GM19397 (cell line): ENCODE results near the gene ZCCHC7.

Source experiments
- ATAC-seq: cut with Tn5 transposase; IDR thresholded peaks from one replicate; pipeline ENCODE4 v1.9.1; 2021; ENCODE audit warnings: mild to moderate bottlenecking, moderate library complexity; ENCODE audit not compliant: unreplicated experiment

The ZCCHC7 gene

GRCh38 chr9:37364751-37365360, 244.5 kb downstream of the ZCCHC7 start:
- ATAC-seq, result no peak

- ATAC-seq, result peak; percentile 38
Observed at GRCh38 chr9:37369671-37370070, 249.3 kb downstream of the ZCCHC7 start.

- no peak for ATAC-seq
Observed at GRCh38 chr9:37370282-37370681, 249.9 kb downstream of the ZCCHC7 start.

- ATAC-seq, result peak; percentile 60
Observed at GRCh38 chr9:37370968-37371563, 250.7 kb downstream of the ZCCHC7 start.

GRCh38 chr9:37371565-37372464, 251.4 kb downstream of the ZCCHC7 start:
- peak; percentile 18 for ATAC-seq

- ATAC-seq, result no peak
Observed at GRCh38 chr9:37372839-37373238, 252.5 kb downstream of the ZCCHC7 start.

GRCh38 chr9:37373621-37374020, 253.2 kb downstream of the ZCCHC7 start:
- ATAC-seq, result no peak

GRCh38 chr9:37374892-37375291, 254.5 kb downstream of the ZCCHC7 start:
- ATAC-seq, result peak; percentile 41

- ATAC-seq, result no peak
Observed at GRCh38 chr9:37377688-37378612, 257.6 kb downstream of the ZCCHC7 start.

- ATAC-seq, result no peak
Observed at GRCh38 chr9:37378613-37379004, 258.2 kb downstream of the ZCCHC7 start.

GRCh38 chr9:37379835-37380234, 259.5 kb downstream of the ZCCHC7 start:
- no peak for ATAC-seq

- ATAC-seq, result no peak
Observed at GRCh38 chr9:37380570-37380969, 260.2 kb downstream of the ZCCHC7 start.

- ATAC-seq, result no peak
Observed at GRCh38 chr9:37381094-37381741, 260.8 kb downstream of the ZCCHC7 start.

- ATAC-seq, result peak; percentile 44
Observed at GRCh38 chr9:37382161-37382981, 262.0 kb downstream of the ZCCHC7 start.

GRCh38 chr9:37382982-37383357, 262.6 kb downstream of the ZCCHC7 start:
- no peak for ATAC-seq

GRCh38 chr9:37383393-37383792, 263.0 kb downstream of the ZCCHC7 start:
- no peak for ATAC-seq

- ATAC-seq, result no peak
Observed at GRCh38 chr9:37383876-37384746, 263.7 kb downstream of the ZCCHC7 start.

GRCh38 chr9:37385286-37385685, 264.9 kb downstream of the ZCCHC7 start:
- no peak for ATAC-seq

GRCh38 chr9:37386988-37387387, 266.6 kb downstream of the ZCCHC7 start:
- no peak for ATAC-seq
